Stimulated activated effector memory CD8-positive, alpha-beta T cell treated with anti-CD3 and anti-CD28 coated beads, Interleukin-12 subunit alpha, Interleukin-12 subunit beta, amount 100 ng/mL, for 72 hours (primary cell): ENCODE results near the gene DGLUCY.
"Not testable (repeated sequence)": the region's sequence is repeated elsewhere in the genome, so short reads cannot be mapped to it uniquely, and the experiment has no call there.

Source experiments
- ATAC-seq: fragments of 150-1000 bp; cut with Tn5 transposase; 2 replicates; pipeline ENCODE4 v1.10.0; 2021
- DNase-seq, 2 donors: peaks; one replicate each; pipeline ENCODE4 v3.0.0; 2021 to 2022; ENCODE audit warnings: low spot score in 2 of 2
- H3K27ac Mint-ChIP-seq: one replicate; pipeline ENCODE4 v1.8.0; 2022; ENCODE audit warnings: mild to moderate bottlenecking, mixed read lengths
- H3K36me3 Mint-ChIP-seq: one replicate; pipeline ENCODE4 v1.8.0; 2022; ENCODE audit warnings: mild to moderate bottlenecking, mixed read lengths
- H3K4me1 Mint-ChIP-seq: one replicate; pipeline ENCODE4 v1.8.0; 2022; ENCODE audit warnings: mixed read lengths
- H3K4me3 Mint-ChIP-seq: one replicate; pipeline ENCODE4 v1.8.0; 2022; ENCODE audit warnings: mild to moderate bottlenecking, mixed read lengths
- H3K9me3 Mint-ChIP-seq: one replicate; pipeline ENCODE4 v1.8.0; 2022; ENCODE audit warnings: mixed read lengths

The DGLUCY gene

DNA sequence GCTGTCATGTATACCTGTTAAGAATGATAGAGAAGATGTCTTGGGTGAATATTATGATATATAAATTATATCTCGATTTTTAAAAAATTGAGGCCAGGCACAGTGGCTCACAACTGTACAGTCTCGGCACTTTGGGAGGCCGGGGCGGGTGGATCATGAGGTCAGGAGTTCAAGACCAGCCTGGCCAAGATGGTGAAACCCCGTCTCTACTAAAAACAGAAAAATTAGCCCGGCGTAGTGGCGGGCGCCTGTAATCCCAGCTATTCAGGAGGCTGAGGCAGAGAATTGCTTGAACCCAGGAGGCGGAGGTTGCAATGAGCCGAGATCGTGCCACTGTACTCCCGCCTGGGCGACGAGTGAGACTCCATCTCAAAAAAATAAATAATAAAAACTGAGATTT lies 152.4 kb downstream of the DGLUCY start:
- Mint-ChIP-seq H3K4me1 (peaks cover 62% of the 10 kb centered on the region), H3K36me3 (peaks cover 82% of the 10 kb centered on the region)
- H3K4me3 Mint-ChIP-seq, DNase-seq, ATAC-seq, H3K27ac Mint-ChIP-seq, H3K9me3 Mint-ChIP-seq: not testable (repeated sequence)

- DNase-seq: no peak
- H3K36me3 Mint-ChIP-seq: peaks cover 89% of the 10 kb centered on the region
Observed at GRCh38 chr14:91267965-91268437, 154.1 kb downstream of the DGLUCY start.

GRCh38 chr14:91269076-91269991 lies 155.5 kb downstream of the DGLUCY start:
- DNase-seq: no peak
- peak overlapping the region; percentile 87 for H3K27ac Mint-ChIP-seq
- H3K9me3 Mint-ChIP-seq: no peaks in the 10 kb centered on the region
- H3K36me3 Mint-ChIP-seq: peaks cover 89% of the 10 kb centered on the region
- peaks cover 43% of the 10 kb centered on the region for H3K4me1 Mint-ChIP-seq
- H3K4me3 Mint-ChIP-seq: no peak overlapping the region
- ATAC-seq: no peak

More at GRCh38 chr14:91267965-91268437, 154.1 kb downstream of the DGLUCY start:
- Mint-ChIP-seq H3K4me3 (no peak overlapping the region), H3K4me1 (peaks cover 55% of the 10 kb centered on the region), H3K9me3 (no peaks in the 10 kb centered on the region), H3K27ac (peak overlapping the region; percentile 87)
- no peak for ATAC-seq

GRCh38 chr14:91270188-91270587 lies 156.3 kb downstream of the DGLUCY start:
- Mint-ChIP-seq H3K27ac (peak overlapping the region; percentile 87), H3K36me3 (peaks cover 89% of the 10 kb centered on the region), H3K4me3 (no peak overlapping the region), H3K9me3 (no peaks in the 10 kb centered on the region), H3K4me1 (peaks cover 36% of the 10 kb centered on the region)
- ATAC-seq: no peak
- no peak for DNase-seq

- H3K4me1 Mint-ChIP-seq: peaks cover 32% of the 10 kb centered on the region
- H3K27ac Mint-ChIP-seq: peak overlapping the region; percentile 87
- ATAC-seq (no peak), DNase-seq (no peak)
- H3K9me3 Mint-ChIP-seq: no peaks in the 10 kb centered on the region
- no peak overlapping the region for H3K4me3 Mint-ChIP-seq
- H3K36me3 Mint-ChIP-seq: peaks cover 89% of the 10 kb centered on the region
Observed at GRCh38 chr14:91270619-91271018, 156.7 kb downstream of the DGLUCY start.

DNA sequence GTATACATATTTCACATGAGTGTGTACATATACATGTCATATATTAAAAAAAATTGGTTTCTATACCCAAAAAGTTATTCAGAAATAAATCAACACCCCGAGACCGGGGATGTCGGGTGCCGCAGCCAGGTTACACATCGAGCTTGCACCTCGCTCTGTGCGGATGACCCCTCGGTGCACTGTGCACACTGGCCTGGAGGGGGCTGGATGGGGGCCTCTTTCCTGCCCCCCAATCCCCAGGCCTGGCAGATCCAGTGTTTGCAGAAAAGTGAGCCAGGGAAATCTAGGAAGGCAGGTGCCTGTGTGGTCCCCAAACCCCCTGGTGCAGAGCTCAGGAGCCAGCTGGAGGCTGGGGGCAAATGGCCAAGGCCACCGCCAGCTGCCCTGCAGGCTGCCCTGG lies 157.8 kb downstream of the DGLUCY start:
- peaks cover 97% of the 10 kb centered on the region for H3K36me3 Mint-ChIP-seq
- no peak overlapping the region for H3K4me3 Mint-ChIP-seq
- peaks cover 25% of the 10 kb centered on the region for H3K4me1 Mint-ChIP-seq
- H3K27ac Mint-ChIP-seq: peak overlapping the region; percentile 56
- ATAC-seq (no peak), DNase-seq (no peak)
- no peaks in the 10 kb centered on the region for H3K9me3 Mint-ChIP-seq

- Mint-ChIP-seq H3K36me3 (peaks cover 97% of the 10 kb centered on the region), H3K9me3 (no peaks in the 10 kb centered on the region), H3K27ac (peak overlapping the region; percentile 23), H3K4me3 (no peak overlapping the region), H3K4me1 (peaks cover 20% of the 10 kb centered on the region)
- ATAC-seq (no peak), DNase-seq (no peak)
Observed at GRCh38 chr14:91272341-91273272, 158.7 kb downstream of the DGLUCY start.

- no peak for DNase-seq
- Mint-ChIP-seq H3K4me1 (peaks cover 12% of the 10 kb centered on the region), H3K4me3 (no peak overlapping the region), H3K27ac (peak overlapping the region; percentile 86), H3K9me3 (no peaks in the 10 kb centered on the region), H3K36me3 (peaks cover 97% of the 10 kb centered on the region)
- no peak for ATAC-seq
Observed at GRCh38 chr14:91273273-91273884, 159.5 kb downstream of the DGLUCY start.

DNA sequence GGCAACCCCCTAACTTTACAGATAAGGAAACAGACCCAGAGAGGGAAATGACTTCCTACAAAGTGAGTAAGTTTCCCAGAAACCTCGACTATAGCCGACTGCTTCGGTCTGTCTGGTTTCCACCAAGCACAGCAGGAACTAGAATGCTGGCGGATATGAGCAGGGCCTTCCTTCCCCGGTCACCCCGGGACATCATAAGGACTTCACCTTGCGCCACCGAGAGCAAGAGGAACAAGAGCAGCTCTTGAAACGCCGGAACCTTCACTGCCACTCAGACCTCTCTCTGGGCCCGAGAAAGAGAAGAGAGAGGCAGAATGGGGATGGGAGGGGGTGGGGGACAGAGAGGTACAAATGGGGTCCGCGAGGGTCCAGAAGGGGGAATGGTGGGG lies 160.0 kb downstream of the DGLUCY start:
- Mint-ChIP-seq H3K36me3 (peaks cover 98% of the 10 kb centered on the region), H3K4me3 (no peak overlapping the region), H3K27ac (peak overlapping the region; percentile 86), H3K4me1 (peaks cover 11% of the 10 kb centered on the region), H3K9me3 (no peaks in the 10 kb centered on the region)
- ATAC-seq (no peak), DNase-seq (no peak)

DNA sequence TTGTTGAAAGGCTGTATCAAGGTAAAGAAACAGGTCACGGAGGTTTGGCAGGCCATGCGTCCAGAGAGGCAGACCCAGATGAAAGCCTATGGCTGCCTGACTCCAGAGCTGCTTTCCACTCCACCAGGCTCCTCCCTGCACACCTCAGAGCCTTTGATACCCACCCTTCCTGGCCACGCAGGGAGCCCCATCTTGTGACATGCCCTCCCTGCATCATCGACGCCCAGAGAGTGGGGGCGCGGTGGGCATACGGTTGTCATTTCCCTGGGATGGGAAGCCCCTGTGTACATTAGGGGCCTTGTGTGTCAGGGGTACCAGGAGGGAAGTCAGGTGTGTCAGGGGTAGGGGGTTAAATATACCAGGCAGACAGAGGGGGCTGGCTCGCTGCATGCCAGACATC lies 160.9 kb downstream of the DGLUCY start:
- no peak for DNase-seq
- peak overlapping the region; percentile 86 for H3K27ac Mint-ChIP-seq
- peaks cover 2% of the 10 kb centered on the region for H3K4me1 Mint-ChIP-seq
- ATAC-seq: no peak
- peaks cover 98% of the 10 kb centered on the region for H3K36me3 Mint-ChIP-seq
- no peaks in the 10 kb centered on the region for H3K9me3 Mint-ChIP-seq
- no peak overlapping the region for H3K4me3 Mint-ChIP-seq
